ENCODE measurements around the gene CLDN4.

CLDN4 gene

GRCh38 chr7:73829921-73830680 lies 695 bp upstream of the CLDN4 start:
- Histone ChIP-seq H3K27me3 (ENCODE audit: control insufficient read depth, low read length) (no peaks in the 10 kb centered on the region), H3K9me3 (ENCODE audit: control insufficient read depth, insufficient read depth, low read length) (no peaks in the 10 kb centered on the region), H4K20me1 (ENCODE audit: control insufficient read depth, insufficient read depth, low read depth, low read length) (no peaks in the 10 kb centered on the region), H3K79me2 (ENCODE audit: control insufficient read depth, low read length) (no peaks in the 10 kb centered on the region), H3K9me2 (replicated peaks; ENCODE audit: control insufficient read depth, low read length) (no peaks in the 10 kb centered on the region), H3K4me2 (ENCODE audit: low read length) (no peak overlapping the region), H3K36me3 (ENCODE audit: control insufficient read depth, low read length) (no peaks in the 10 kb centered on the region), H3K4me1 (ENCODE audit: control insufficient read depth, low read length) (peaks cover 28% of the 10 kb centered on the region), H3F3A (ENCODE audit: control insufficient read depth, insufficient read depth) (0 out of 2 replicates have a peak, but pooled peaks cover 3% of the 10 kb centered on the region), H3K4me3 (ENCODE audit: low read length) (no peak overlapping the region), H3K27ac (ENCODE audit: low read depth, low read length) (no peak overlapping the region)
- TF ChIP-seq EZH2phosphoT487 (IDR thresholded peaks at IDR 0.05; ENCODE audit: borderline replicate concordance, low read length), result no peak
- TF ChIP-seq CTCF (IDR thresholded peaks at IDR 0.05; ENCODE audit: low read depth, low read length, poor library complexity, severe bottlenecking), result peak; percentile 28

GRCh38 chr7:73831584-73831833 lies 713 bp downstream of the CLDN4 start:
- no peaks in the 10 kb centered on the region for H3K9me3 ChIP-seq (ENCODE audit: control insufficient read depth, insufficient read depth, low read length)
- no peaks in the 10 kb centered on the region for H4K20me1 ChIP-seq (ENCODE audit: control insufficient read depth, insufficient read depth, low read depth, low read length)
- no peak overlapping the region for H3K4me3 ChIP-seq (ENCODE audit: low read length)
- no peaks in the 10 kb centered on the region for H3K27me3 ChIP-seq (ENCODE audit: control insufficient read depth, low read length)
- H3K36me3 ChIP-seq (ENCODE audit: control insufficient read depth, low read length), result no peaks in the 10 kb centered on the region
- 0 out of 2 replicates have a peak, but pooled peaks cover 3% of the 10 kb centered on the region for H3F3A ChIP-seq (ENCODE audit: control insufficient read depth, insufficient read depth)
- H3K4me1 ChIP-seq (ENCODE audit: control insufficient read depth, low read length), result peaks cover 26% of the 10 kb centered on the region
- no peak overlapping the region for H3K4me2 ChIP-seq (ENCODE audit: low read length)
- no peaks in the 10 kb centered on the region for H3K79me2 ChIP-seq (ENCODE audit: control insufficient read depth, low read length)
- H3K9me2 ChIP-seq (replicated peaks; ENCODE audit: control insufficient read depth, low read length), result no peaks in the 10 kb centered on the region
- no peak for TF ChIP-seq CTCF (IDR thresholded peaks at IDR 0.05; ENCODE audit: low read depth, low read length, poor library complexity, severe bottlenecking)
- no peak for TF ChIP-seq EZH2phosphoT487 (IDR thresholded peaks at IDR 0.05; ENCODE audit: borderline replicate concordance, low read length)
- no peak overlapping the region for H3K27ac ChIP-seq (ENCODE audit: low read depth, low read length)

- Histone ChIP-seq H3K79me2 (ENCODE audit: control insufficient read depth, low read length) (no peaks in the 10 kb centered on the region), H3K9me2 (replicated peaks; ENCODE audit: control insufficient read depth, low read length) (no peaks in the 10 kb centered on the region), H3K36me3 (ENCODE audit: control insufficient read depth, low read length) (no peaks in the 10 kb centered on the region), H3K4me3 (ENCODE audit: low read length) (no peak overlapping the region), H3K27ac (ENCODE audit: low read depth, low read length) (no peak overlapping the region), H3F3A (ENCODE audit: control insufficient read depth, insufficient read depth) (0 out of 2 replicates have a peak, but pooled peaks cover 3% of the 10 kb centered on the region), H4K20me1 (ENCODE audit: control insufficient read depth, insufficient read depth, low read depth, low read length) (no peaks in the 10 kb centered on the region), H3K27me3 (ENCODE audit: control insufficient read depth, low read length) (no peaks in the 10 kb centered on the region), H3K4me2 (ENCODE audit: low read length) (no peak overlapping the region), H3K9me3 (ENCODE audit: control insufficient read depth, insufficient read depth, low read length) (no peaks in the 10 kb centered on the region), H3K4me1 (ENCODE audit: control insufficient read depth, low read length) (peaks cover 21% of the 10 kb centered on the region)
- no peak for TF ChIP-seq EZH2phosphoT487 (IDR thresholded peaks at IDR 0.05; ENCODE audit: borderline replicate concordance, low read length)
- TF ChIP-seq CTCF (IDR thresholded peaks at IDR 0.05; ENCODE audit: low read depth, low read length, poor library complexity, severe bottlenecking), result no peak
Observed at GRCh38 chr7:73831834-73832651, 1.2 kb downstream of the CLDN4 start.

All from DOHH2 (cell line).